Heart left ventricle (tissue), 13 donors: Measurements from ENCODE around the gene CHKA.

Experiments
- POLR2A ChIP-seq, 2 donors: fragments of 450-650 bp; IDR thresholded peaks; one replicate each; pipeline ENCODE4 v1.6.1; 2017; ENCODE audit warnings: antibody characterized with exemption in 2 of 2, mild to moderate bottlenecking in 2 of 2, moderate library complexity in 2 of 2
- TF ChIP-seq, protein P1 (sequence below), 12 donors: fragments of 200-600 bp; sonication (generic) in 4 of 12; IDR thresholded peaks; one replicate each; pipeline versions ENCODE4 v1.5.0 to v1.8.0; 2018 to 2022; ENCODE audit warnings: antibody characterized with exemption in 12 of 12, mild to moderate bottlenecking in 5 of 12
- donor health status: ischemic (EF 13 %, LVEDD 7.1; RV severe dilation, severe dysfunction).
- donor health status: DM: no; HTN: yes; CAD: no.
- donor health status: DM: no; HTN: no; CAD: no.
- donor health status: ischemic (EF 25% LVEDD 6.9; RV normal size, moderate dysfunction).
- donor health status: ischemic (EF 25% LVEDD 5.7; RV mildly dilated, moderate dysfunction).
- donor health status: ischemic (EF 35%, LVEDD 5.7; RV mildly dilated, moderate dysfunction).
- donor health status: nonischemic (EF 11% LVEDD 7.7; RV severe dilation, severe dysfunction).
- donor health status: DM: yes; HTN: yes; CAD: no.
- donor health status: PGD.
- donor health status: ischemic (EF 29% LVEDD 5.4; RV normal size, mild dysfunction).
- donor health status: nonischemic (EF 23%, LVEDD 6.1; RV moderate dilation, normal function).

DNA sequence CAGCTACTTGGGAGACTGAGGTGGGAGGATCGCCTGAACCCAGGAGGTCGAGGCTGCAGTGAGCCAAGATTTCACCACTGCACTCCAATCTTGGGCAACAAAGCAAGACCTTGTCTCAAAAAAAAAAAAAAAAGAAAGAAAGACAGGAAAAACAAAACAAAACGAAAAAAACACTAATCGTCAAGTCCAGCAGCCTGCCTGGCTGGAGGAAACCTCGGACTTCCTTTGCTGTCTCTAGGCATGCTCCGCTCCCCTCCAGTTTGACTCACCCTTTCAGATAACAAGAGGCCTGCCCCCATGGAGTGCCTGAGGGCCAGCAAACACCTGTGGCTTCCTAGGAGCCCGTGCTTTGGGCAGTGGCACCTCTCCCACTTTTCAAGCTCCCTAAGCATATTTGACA lies 28.8 kb upstream of the CHKA start:
- TF ChIP-seq, protein P1, sequence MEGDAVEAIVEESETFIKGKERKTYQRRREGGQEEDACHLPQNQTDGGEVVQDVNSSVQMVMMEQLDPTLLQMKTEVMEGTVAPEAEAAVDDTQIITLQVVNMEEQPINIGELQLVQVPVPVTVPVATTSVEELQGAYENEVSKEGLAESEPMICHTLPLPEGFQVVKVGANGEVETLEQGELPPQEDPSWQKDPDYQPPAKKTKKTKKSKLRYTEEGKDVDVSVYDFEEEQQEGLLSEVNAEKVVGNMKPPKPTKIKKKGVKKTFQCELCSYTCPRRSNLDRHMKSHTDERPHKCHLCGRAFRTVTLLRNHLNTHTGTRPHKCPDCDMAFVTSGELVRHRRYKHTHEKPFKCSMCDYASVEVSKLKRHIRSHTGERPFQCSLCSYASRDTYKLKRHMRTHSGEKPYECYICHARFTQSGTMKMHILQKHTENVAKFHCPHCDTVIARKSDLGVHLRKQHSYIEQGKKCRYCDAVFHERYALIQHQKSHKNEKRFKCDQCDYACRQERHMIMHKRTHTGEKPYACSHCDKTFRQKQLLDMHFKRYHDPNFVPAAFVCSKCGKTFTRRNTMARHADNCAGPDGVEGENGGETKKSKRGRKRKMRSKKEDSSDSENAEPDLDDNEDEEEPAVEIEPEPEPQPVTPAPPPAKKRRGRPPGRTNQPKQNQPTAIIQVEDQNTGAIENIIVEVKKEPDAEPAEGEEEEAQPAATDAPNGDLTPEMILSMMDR (IDR thresholded peaks at IDR 0.05) = no peak
- TF ChIP-seq POLR2A (IDR thresholded peaks at IDR 0.05) = no peak
